ENCODE data around the gene CAMTA1. TPM values are rescaled to one million over a fixed set of nuclear protein-coding genes. Genes with fewer than 3 reads are reported as not detected.

Gene CAMTA1
- total and polyA plus RNA-seq, 4 donors: 18.0 to 93.5 (median 35.8) TPM

DNA sequence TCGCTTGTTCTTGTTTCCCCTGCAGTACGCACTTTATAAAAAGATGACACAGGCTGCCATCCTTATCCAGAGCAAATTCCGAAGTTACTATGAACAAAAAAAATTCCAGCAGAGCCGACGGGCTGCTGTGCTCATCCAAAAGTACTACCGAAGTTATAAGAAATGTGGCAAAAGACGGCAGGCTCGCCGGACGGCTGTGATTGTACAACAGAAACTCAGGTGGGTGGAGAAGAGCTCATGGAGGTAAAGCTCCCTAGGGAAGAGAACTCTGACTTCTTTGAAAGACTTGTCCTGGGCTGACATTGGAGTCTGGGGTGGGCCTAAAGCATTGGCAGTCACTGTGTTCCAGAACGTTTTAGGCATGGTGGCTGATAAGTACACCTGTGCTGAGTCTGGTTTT is 965.9 kb downstream of the CAMTA1 start:
- Histone ChIP-seq H3K4me1 (ENCODE audit: control insufficient read depth in 4 of 4, insufficient read depth in 4 of 4, low read length in 3 of 4) (peaks cover 0 to 8% (median 7%) of the 10 kb centered on the region in 4 donors), H3K4me3 (ENCODE audit: low read depth in 1 of 3, low read length in 3 of 3) (no peak overlapping the region), H3K9me3 (ENCODE audit: control insufficient read depth in 4 of 4, low read length in 3 of 4) (no peaks in the 10 kb centered on the region), H3K27ac (ENCODE audit: low read depth in 1 of 2, low read length in 2 of 2) (no peak overlapping the region), H3K36me3 (ENCODE audit: control insufficient read depth in 4 of 4, insufficient read depth in 3 of 4, low read depth in 1 of 4, low read length in 3 of 4) (no peaks in the 10 kb centered on the region), H3K9ac (ENCODE audit: low read depth in 1 of 2, low read length in 2 of 2) (no peak overlapping the region), H3K27me3 (ENCODE audit: control insufficient read depth in 4 of 4, insufficient read depth in 4 of 4, low read length in 3 of 4) (no peaks in the 10 kb centered on the region)
- no peak for TF ChIP-seq TAF1 (conservative IDR thresholded peaks at IDR 0.05)
- TF ChIP-seq GABPA (IDR thresholded peaks at IDR 0.05 in 1 of 2, conservative IDR thresholded peaks at IDR 0.05 in 1 of 2): no peak
- TF ChIP-seq FOXA1 (IDR thresholded peaks at IDR 0.05): no peak
- TF ChIP-seq, protein P1, sequence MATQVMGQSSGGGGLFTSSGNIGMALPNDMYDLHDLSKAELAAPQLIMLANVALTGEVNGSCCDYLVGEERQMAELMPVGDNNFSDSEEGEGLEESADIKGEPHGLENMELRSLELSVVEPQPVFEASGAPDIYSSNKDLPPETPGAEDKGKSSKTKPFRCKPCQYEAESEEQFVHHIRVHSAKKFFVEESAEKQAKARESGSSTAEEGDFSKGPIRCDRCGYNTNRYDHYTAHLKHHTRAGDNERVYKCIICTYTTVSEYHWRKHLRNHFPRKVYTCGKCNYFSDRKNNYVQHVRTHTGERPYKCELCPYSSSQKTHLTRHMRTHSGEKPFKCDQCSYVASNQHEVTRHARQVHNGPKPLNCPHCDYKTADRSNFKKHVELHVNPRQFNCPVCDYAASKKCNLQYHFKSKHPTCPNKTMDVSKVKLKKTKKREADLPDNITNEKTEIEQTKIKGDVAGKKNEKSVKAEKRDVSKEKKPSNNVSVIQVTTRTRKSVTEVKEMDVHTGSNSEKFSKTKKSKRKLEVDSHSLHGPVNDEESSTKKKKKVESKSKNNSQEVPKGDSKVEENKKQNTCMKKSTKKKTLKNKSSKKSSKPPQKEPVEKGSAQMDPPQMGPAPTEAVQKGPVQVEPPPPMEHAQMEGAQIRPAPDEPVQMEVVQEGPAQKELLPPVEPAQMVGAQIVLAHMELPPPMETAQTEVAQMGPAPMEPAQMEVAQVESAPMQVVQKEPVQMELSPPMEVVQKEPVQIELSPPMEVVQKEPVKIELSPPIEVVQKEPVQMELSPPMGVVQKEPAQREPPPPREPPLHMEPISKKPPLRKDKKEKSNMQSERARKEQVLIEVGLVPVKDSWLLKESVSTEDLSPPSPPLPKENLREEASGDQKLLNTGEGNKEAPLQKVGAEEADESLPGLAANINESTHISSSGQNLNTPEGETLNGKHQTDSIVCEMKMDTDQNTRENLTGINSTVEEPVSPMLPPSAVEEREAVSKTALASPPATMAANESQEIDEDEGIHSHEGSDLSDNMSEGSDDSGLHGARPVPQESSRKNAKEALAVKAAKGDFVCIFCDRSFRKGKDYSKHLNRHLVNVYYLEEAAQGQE (IDR thresholded peaks at IDR 0.05): no peak
- TF ChIP-seq, protein P2, sequence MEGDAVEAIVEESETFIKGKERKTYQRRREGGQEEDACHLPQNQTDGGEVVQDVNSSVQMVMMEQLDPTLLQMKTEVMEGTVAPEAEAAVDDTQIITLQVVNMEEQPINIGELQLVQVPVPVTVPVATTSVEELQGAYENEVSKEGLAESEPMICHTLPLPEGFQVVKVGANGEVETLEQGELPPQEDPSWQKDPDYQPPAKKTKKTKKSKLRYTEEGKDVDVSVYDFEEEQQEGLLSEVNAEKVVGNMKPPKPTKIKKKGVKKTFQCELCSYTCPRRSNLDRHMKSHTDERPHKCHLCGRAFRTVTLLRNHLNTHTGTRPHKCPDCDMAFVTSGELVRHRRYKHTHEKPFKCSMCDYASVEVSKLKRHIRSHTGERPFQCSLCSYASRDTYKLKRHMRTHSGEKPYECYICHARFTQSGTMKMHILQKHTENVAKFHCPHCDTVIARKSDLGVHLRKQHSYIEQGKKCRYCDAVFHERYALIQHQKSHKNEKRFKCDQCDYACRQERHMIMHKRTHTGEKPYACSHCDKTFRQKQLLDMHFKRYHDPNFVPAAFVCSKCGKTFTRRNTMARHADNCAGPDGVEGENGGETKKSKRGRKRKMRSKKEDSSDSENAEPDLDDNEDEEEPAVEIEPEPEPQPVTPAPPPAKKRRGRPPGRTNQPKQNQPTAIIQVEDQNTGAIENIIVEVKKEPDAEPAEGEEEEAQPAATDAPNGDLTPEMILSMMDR (IDR thresholded peaks at IDR 0.05; ENCODE audit: low read depth, low read length, missing input control): no peak
- TF ChIP-seq, protein P3, sequence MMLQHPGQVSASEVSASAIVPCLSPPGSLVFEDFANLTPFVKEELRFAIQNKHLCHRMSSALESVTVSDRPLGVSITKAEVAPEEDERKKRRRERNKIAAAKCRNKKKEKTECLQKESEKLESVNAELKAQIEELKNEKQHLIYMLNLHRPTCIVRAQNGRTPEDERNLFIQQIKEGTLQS (IDR thresholded peaks at IDR 0.05): no peak
- TF ChIP-seq RAD21 (IDR thresholded peaks at IDR 0.05): no peak
- no peak for TF ChIP-seq JUND (IDR thresholded peaks at IDR 0.05)
- TF ChIP-seq HNF4G (IDR thresholded peaks at IDR 0.05): no peak
- TF ChIP-seq HNF4A (conservative IDR thresholded peaks at IDR 0.05): no peak
- TF ChIP-seq RXRA (IDR thresholded peaks at IDR 0.05): no peak
- TF ChIP-seq, protein P4, sequence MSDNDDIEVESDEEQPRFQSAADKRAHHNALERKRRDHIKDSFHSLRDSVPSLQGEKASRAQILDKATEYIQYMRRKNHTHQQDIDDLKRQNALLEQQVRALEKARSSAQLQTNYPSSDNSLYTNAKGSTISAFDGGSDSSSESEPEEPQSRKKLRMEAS (IDR thresholded peaks at IDR 0.05): no peak
- no peak for TF ChIP-seq YY1 (IDR thresholded peaks at IDR 0.05)
- TF ChIP-seq SP1 (IDR thresholded peaks at IDR 0.05): no peak
- TF ChIP-seq, protein P5, sequence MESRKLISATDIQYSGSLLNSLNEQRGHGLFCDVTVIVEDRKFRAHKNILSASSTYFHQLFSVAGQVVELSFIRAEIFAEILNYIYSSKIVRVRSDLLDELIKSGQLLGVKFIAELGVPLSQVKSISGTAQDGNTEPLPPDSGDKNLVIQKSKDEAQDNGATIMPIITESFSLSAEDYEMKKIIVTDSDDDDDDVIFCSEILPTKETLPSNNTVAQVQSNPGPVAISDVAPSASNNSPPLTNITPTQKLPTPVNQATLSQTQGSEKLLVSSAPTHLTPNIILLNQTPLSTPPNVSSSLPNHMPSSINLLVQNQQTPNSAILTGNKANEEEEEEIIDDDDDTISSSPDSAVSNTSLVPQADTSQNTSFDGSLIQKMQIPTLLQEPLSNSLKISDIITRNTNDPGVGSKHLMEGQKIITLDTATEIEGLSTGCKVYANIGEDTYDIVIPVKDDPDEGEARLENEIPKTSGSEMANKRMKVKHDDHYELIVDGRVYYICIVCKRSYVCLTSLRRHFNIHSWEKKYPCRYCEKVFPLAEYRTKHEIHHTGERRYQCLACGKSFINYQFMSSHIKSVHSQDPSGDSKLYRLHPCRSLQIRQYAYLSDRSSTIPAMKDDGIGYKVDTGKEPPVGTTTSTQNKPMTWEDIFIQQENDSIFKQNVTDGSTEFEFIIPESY (IDR thresholded peaks at IDR 0.05): no peak
- no peak for TF ChIP-seq NR2F2 (IDR thresholded peaks at IDR 0.05)
- no peak for TF ChIP-seq EGR1 (IDR thresholded peaks at IDR 0.05; ENCODE audit: low read depth in 2 of 2)
- no peak for TF ChIP-seq FOXA2 (IDR thresholded peaks at IDR 0.05)
- 89% methylated on average over 11 of the region's 11 CpGs for WGBS
- no peak for DNase-seq (ENCODE audit: low spot score)

All from liver (tissue), 9 donors.